Measurements from ENCODE around the gene SERPIND1.

DNA sequence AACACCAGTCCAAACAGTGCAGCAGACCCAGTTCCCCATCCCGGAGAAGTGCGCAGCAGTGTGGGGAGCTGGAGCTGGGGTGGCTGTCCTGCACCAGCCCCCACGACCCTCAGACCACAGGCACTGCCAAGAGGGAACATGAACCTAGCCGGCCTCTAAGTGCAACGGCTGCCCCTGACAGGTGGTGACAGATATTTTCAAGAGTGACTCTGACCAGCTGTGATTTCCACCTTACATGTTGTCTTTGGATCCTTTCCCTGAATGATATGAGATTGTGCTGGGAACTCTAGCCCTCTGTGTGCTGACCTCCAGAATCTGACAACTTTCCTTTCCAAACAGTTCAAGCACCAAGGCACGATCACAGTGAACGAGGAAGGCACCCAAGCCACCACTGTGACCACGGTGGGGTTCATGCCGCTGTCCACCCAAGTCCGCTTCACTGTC lies 12.6 kb downstream of the SERPIND1 start:
- TF ChIP-seq, protein P1, sequence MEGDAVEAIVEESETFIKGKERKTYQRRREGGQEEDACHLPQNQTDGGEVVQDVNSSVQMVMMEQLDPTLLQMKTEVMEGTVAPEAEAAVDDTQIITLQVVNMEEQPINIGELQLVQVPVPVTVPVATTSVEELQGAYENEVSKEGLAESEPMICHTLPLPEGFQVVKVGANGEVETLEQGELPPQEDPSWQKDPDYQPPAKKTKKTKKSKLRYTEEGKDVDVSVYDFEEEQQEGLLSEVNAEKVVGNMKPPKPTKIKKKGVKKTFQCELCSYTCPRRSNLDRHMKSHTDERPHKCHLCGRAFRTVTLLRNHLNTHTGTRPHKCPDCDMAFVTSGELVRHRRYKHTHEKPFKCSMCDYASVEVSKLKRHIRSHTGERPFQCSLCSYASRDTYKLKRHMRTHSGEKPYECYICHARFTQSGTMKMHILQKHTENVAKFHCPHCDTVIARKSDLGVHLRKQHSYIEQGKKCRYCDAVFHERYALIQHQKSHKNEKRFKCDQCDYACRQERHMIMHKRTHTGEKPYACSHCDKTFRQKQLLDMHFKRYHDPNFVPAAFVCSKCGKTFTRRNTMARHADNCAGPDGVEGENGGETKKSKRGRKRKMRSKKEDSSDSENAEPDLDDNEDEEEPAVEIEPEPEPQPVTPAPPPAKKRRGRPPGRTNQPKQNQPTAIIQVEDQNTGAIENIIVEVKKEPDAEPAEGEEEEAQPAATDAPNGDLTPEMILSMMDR (conservative IDR thresholded peaks at IDR 0.05; ENCODE audit: low read depth, low read length) = no peak
- no peak for TF ChIP-seq EZH2 (IDR thresholded peaks at IDR 0.05; ENCODE audit: borderline replicate concordance, low read depth, low read length, poor library complexity, severe bottlenecking)
